NT2/D1 (cell line): ENCODE measurements around the gene GAREM2.

Source experiments
- SUZ12 ChIP-seq: IDR thresholded peaks from 2 replicates; pipeline ENCODE4 v1.6.1; 2011; ENCODE audit not compliant: insufficient read length, insufficient read depth; ENCODE audit errors: extremely low read depth
- YY1 ChIP-seq: IDR thresholded peaks from 2 replicates; pipeline ENCODE4 v1.6.1; 2011; ENCODE audit not compliant: insufficient read length, insufficient read depth

DNA sequence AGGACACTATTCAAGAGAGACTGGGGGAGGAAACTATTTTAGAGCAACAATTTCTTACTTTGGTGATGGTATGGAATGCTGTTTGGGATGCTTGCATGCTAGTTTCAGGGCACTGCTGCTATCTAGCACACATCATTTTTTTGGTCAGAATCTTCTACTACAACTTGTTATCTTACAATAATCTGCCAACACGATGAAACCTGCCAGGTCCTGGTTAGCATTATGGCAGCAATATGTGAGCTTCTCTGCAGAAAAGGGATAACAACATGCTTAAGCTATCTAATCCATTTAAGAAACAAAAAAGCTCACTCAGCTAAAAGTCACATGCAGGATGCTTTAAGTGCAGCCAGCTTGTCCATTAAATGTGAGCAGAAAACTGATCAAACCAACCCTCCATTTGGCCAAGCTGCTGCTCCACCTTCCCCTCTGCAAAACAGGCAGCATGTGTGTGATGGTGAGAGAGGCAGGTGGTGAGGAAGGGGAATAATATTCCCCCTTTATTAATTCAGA lies 30.1 kb downstream of the GAREM2 start:
- no peak for TF ChIP-seq YY1
- TF ChIP-seq SUZ12, result no peak
